ENCODE measurements around the gene CHD5.
"Not testable (repeated sequence)": the region's sequence is repeated elsewhere in the genome, so short reads cannot be mapped to it uniquely, and the experiment has no call there.

The CHD5 gene

GRCh38 chr1:6180268-6180706, at the start of gene CHD5:
Gene CHD5, minus strand, starts transcription at chr1:6180321. Its CDS starts 298 bp downstream, at chr1:6180023.
- peak in 1 of 2 experiments; percentile 51 for DNase-seq

GRCh38 chr1:6225651-6226050, 45.5 kb upstream of the CHD5 start:
- no peak for DNase-seq

- DNase-seq = no peak
These were observed 44.6 kb upstream of the CHD5 start for GRCh38 chr1:6224718-6225117.

- no peak for DNase-seq
These were observed 43.5 kb upstream of the CHD5 start for GRCh38 chr1:6223617-6224016.

- DNase-seq = no peak
These were observed 42.5 kb upstream of the CHD5 start for GRCh38 chr1:6222636-6223035.

- DNase-seq = no peak
These were observed 41.2 kb upstream of the CHD5 start for GRCh38 chr1:6221210-6221784.

- no peak for DNase-seq
These were observed 40.1 kb upstream of the CHD5 start for GRCh38 chr1:6220236-6220635.

- DNase-seq = not testable (repeated sequence)
These were observed 39.5 kb upstream of the CHD5 start for GRCh38 chr1:6219641-6220040.

GRCh38 chr1:6218375-6219164, 38.4 kb upstream of the CHD5 start:
- DNase-seq = no peak

GRCh38 chr1:6212193-6212959, 32.3 kb upstream of the CHD5 start:
- no peak for DNase-seq

GRCh38 chr1:6211731-6212130, 31.6 kb upstream of the CHD5 start:
- DNase-seq = no peak

GRCh38 chr1:6210591-6211355, 30.7 kb upstream of the CHD5 start:
- DNase-seq = no peak

- peak in 1 of 2 experiments; percentile 76 for DNase-seq
These were observed 29.8 kb upstream of the CHD5 start for GRCh38 chr1:6209661-6210580.

- DNase-seq = peak; percentile 45 to 82
These were observed 28.9 kb upstream of the CHD5 start for GRCh38 chr1:6208723-6209660.

- DNase-seq = no peak
These were observed 27.8 kb upstream of the CHD5 start for GRCh38 chr1:6207921-6208320.

- no peak for DNase-seq
These were observed 27.2 kb upstream of the CHD5 start for GRCh38 chr1:6207075-6207885.

GRCh38 chr1:6206520-6206855, 26.4 kb upstream of the CHD5 start:
- DNase-seq = no peak

- DNase-seq = peak; percentile 22 to 79
These were observed 25.9 kb upstream of the CHD5 start, which contains the start of gene RNF207 for GRCh38 chr1:6205849-6206519. Gene RNF207, plus strand, starts transcription at chr1:6206119. Its CDS starts 417 bp downstream, at chr1:6206536.

- no peak for DNase-seq
These were observed 22.1 kb upstream of the CHD5 start for GRCh38 chr1:6202256-6202655.
